HCT116 (cell line): ENCODE results near the gene DGKG.

Source experiments
- CEBPB ChIP-seq: IDR thresholded peaks from 2 replicates; pipeline ENCODE4 v1.6.1; 2012; ENCODE audit warnings: low read depth
- EZH2 ChIP-seq: fragments of 200-600 bp; sonication (generic); IDR thresholded peaks from 2 replicates; pipeline ENCODE4 v1.6.1; 2017; ENCODE audit warnings: antibody characterized with exemption, mixed run types
- EZH2phosphoT487 ChIP-seq: fragments of 200-600 bp; IDR thresholded peaks from 2 replicates; pipeline ENCODE4 v1.6.1; 2018; ENCODE audit warnings: antibody characterized with exemption, borderline replicate concordance
- POLR2A ChIP-seq: IDR thresholded peaks from 2 replicates; pipeline ENCODE4 v1.7.0; 2011; ENCODE audit warnings: borderline replicate concordance; ENCODE audit not compliant: insufficient read depth, insufficient read length; ENCODE audit errors: extremely low read depth
- SP1 ChIP-seq: IDR thresholded peaks from 2 replicates; pipeline ENCODE4 v1.6.1; 2012; ENCODE audit warnings: low read depth
- ZFX ChIP-seq: fragments of 450-650 bp; IDR thresholded peaks from 2 replicates; pipeline ENCODE4 v1.6.1; 2017
- TF ChIP-seq, protein P1 (sequence below), 3 experiments: fragments of 200-600 bp in 1 of 3; sonication (generic) in 1 of 3; IDR thresholded peaks in 2 of 3; conservative IDR thresholded peaks in 1 of 3; 2 replicates each; pipeline ENCODE4 v1.5.1; 2012 to 2017; ENCODE audit warnings: low read depth in 2 of 3, low read length in 2 of 3, antibody characterized with exemption in 1 of 3, borderline replicate concordance in 1 of 3, control low read depth in 1 of 3, mild to moderate bottlenecking in 1 of 3, mixed read lengths in 1 of 3, mixed run types in 1 of 3, moderate library complexity in 1 of 3; ENCODE audit not compliant: insufficient read depth in 1 of 3
- TF ChIP-seq, protein P2 (sequence below): IDR thresholded peaks from 2 replicates; pipeline ENCODE4 v1.6.1; 2012; ENCODE audit warnings: low read depth
- TF ChIP-seq, protein P3 (sequence below): IDR thresholded peaks from 2 replicates; pipeline ENCODE4 v1.6.1; 2012

DNA sequence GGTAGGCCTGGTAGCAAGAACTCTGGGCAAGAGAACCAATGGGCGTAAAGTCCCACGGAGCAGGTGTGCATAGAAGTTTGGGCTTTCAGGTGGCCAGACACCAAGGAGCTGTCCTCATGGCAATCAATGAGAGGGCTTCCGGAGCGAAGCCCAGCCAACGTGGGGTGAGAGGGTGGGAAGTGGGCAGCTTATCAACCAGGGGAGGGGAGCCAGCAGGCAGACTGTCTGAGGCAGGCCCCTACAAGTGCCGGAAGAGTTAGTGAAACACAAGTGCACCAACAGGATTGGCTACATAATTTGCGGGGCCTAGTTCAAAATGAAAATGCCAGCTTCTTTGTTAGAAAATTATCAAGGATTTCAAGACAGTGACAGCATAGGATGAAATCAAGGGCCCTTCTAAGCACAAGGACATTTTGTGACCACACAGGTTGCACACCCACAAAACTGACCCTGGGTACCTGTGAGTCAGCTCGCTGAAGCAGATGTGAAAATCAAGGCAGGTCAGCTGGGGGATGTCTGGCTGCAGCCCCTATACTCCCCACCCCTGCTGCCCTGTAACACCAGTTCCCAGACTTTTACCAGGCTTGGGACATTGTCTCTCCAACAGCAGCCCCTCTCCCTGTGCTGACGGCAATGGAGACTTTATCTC, 151.1 kb downstream of the DGKG start:
- TF ChIP-seq, protein P1, sequence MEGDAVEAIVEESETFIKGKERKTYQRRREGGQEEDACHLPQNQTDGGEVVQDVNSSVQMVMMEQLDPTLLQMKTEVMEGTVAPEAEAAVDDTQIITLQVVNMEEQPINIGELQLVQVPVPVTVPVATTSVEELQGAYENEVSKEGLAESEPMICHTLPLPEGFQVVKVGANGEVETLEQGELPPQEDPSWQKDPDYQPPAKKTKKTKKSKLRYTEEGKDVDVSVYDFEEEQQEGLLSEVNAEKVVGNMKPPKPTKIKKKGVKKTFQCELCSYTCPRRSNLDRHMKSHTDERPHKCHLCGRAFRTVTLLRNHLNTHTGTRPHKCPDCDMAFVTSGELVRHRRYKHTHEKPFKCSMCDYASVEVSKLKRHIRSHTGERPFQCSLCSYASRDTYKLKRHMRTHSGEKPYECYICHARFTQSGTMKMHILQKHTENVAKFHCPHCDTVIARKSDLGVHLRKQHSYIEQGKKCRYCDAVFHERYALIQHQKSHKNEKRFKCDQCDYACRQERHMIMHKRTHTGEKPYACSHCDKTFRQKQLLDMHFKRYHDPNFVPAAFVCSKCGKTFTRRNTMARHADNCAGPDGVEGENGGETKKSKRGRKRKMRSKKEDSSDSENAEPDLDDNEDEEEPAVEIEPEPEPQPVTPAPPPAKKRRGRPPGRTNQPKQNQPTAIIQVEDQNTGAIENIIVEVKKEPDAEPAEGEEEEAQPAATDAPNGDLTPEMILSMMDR (IDR thresholded peaks at IDR 0.05 in 2 of 3, conservative IDR thresholded peaks at IDR 0.05 in 1 of 3; ENCODE audit: borderline replicate concordance in 1 of 3, insufficient read depth in 1 of 3, low read depth in 2 of 3, low read length in 2 of 3) = no peak
- TF ChIP-seq EZH2phosphoT487 (no peak), POLR2A (no peak), SP1 (no peak), EZH2 (no peak), CEBPB (no peak), ZFX (no peak)
- TF ChIP-seq, protein P2, sequence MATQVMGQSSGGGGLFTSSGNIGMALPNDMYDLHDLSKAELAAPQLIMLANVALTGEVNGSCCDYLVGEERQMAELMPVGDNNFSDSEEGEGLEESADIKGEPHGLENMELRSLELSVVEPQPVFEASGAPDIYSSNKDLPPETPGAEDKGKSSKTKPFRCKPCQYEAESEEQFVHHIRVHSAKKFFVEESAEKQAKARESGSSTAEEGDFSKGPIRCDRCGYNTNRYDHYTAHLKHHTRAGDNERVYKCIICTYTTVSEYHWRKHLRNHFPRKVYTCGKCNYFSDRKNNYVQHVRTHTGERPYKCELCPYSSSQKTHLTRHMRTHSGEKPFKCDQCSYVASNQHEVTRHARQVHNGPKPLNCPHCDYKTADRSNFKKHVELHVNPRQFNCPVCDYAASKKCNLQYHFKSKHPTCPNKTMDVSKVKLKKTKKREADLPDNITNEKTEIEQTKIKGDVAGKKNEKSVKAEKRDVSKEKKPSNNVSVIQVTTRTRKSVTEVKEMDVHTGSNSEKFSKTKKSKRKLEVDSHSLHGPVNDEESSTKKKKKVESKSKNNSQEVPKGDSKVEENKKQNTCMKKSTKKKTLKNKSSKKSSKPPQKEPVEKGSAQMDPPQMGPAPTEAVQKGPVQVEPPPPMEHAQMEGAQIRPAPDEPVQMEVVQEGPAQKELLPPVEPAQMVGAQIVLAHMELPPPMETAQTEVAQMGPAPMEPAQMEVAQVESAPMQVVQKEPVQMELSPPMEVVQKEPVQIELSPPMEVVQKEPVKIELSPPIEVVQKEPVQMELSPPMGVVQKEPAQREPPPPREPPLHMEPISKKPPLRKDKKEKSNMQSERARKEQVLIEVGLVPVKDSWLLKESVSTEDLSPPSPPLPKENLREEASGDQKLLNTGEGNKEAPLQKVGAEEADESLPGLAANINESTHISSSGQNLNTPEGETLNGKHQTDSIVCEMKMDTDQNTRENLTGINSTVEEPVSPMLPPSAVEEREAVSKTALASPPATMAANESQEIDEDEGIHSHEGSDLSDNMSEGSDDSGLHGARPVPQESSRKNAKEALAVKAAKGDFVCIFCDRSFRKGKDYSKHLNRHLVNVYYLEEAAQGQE = no peak
- TF ChIP-seq, protein P3, sequence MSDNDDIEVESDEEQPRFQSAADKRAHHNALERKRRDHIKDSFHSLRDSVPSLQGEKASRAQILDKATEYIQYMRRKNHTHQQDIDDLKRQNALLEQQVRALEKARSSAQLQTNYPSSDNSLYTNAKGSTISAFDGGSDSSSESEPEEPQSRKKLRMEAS = no peak
